Endothelial cell of umbilical vein (primary cell): Measurements from ENCODE around the gene SNCA. TPM values are rescaled to one million over a fixed set of nuclear protein-coding genes. Genes with fewer than 3 reads are reported as not detected.

Experiments used
- BruUV-seq: library from RNA; stranded (reverse); fragments of 400-500 nt; replicated peaks from 2 replicates; lab custom pipeline; 2021; lab: Mats Ljungman, UMichigan
- CTCF ChIA-PET: fragments of 300-600, 350-600 bp; sonication (Branson Sonifier 250); formaldehyde crosslinking; loops from one replicate; lab custom pipeline; 2021; ENCODE audit warnings: antibody characterized with exemption, inconsistent platforms; lab: Charles Lee
- POLR2A ChIA-PET: fragments of 300-600, 350-600 bp; sonication (Branson Sonifier 250); formaldehyde crosslinking; loops from one replicate; lab custom pipeline; 2021; ENCODE audit warnings: antibody characterized with exemption, inconsistent platforms; lab: Charles Lee
- DNase-seq: peaks from one replicate; pipeline ENCODE4 v3.0.0-alpha.2; 2011; ENCODE audit warnings: low read depth, low spot score
- FAIRE-seq: peaks from 2 replicates; lab custom pipeline; 2011; peaks lifted over from hg19 to GRCh38; lab: Jason Lieb, UNC
- H2AFZ ChIP-seq: 2 replicates; pipeline ENCODE4 v1.6.0; 2012; ENCODE audit warnings: low read depth, low read length, control low read depth, inconsistent platforms
- H3K27ac ChIP-seq: 2 replicates; pipeline ENCODE4 v1.5.1; 2011; ENCODE audit warnings: low read depth, mild to moderate bottlenecking, control low read depth, low read length, moderate library complexity; ENCODE audit not compliant: insufficient read depth
- H3K27me3 ChIP-seq, 2 experiments: 2 replicates each; pipeline versions ENCODE4 v1.6.0 to v1.6.1; 2011; ENCODE audit warnings: low read length in 2 of 2, mixed read lengths in 1 of 2; ENCODE audit not compliant: control insufficient read depth in 2 of 2, insufficient read depth in 2 of 2
- H3K36me3 ChIP-seq, 2 experiments: 2 replicates in 1 of 2; 3 replicates in 1 of 2; pipeline ENCODE4 v1.5.1; 2011; ENCODE audit warnings: low read length in 2 of 2, mild to moderate bottlenecking in 1 of 2, moderate library complexity in 1 of 2; ENCODE audit not compliant: control insufficient read depth in 2 of 2, insufficient read depth in 2 of 2; ENCODE audit errors: extremely low read depth in 1 of 2
- H3K4me1 ChIP-seq: 3 replicates; pipeline ENCODE4 v1.5.1; 2011; ENCODE audit warnings: mild to moderate bottlenecking, low read length; ENCODE audit not compliant: control insufficient read depth, insufficient read depth; ENCODE audit errors: extremely low read depth
- H3K4me2 ChIP-seq: 2 replicates; pipeline ENCODE4 v1.6.1; 2011; ENCODE audit warnings: low read length, control low read depth, mixed read lengths; ENCODE audit not compliant: insufficient read depth
- H3K4me3 ChIP-seq, 3 experiments: fragments of 200-600 bp in 1 of 3; sonication (generic), shearing (Covaris generic) in 1 of 3; replicated peaks in 1 of 3; 2 replicates each; pipeline ENCODE4 v1.5.1; 2011 to 2016; ENCODE audit warnings: control low read depth in 3 of 3, low read length in 3 of 3, mild to moderate bottlenecking in 2 of 3, inconsistent platforms in 1 of 3, low read depth in 1 of 3, moderate library complexity in 1 of 3; ENCODE audit not compliant: insufficient read depth in 1 of 3
- H3K79me2 ChIP-seq: 2 replicates; pipeline ENCODE4 v1.6.0; 2012; ENCODE audit warnings: low read length, inconsistent platforms; ENCODE audit not compliant: control insufficient read depth, insufficient read depth
- H3K9ac ChIP-seq: replicated peaks from 2 replicates; pipeline ENCODE3; 2011; ENCODE audit warnings: low read length, control low read depth; ENCODE audit not compliant: insufficient read depth; ENCODE audit errors: extremely low read depth
- H3K9me1 ChIP-seq: replicated peaks from 3 replicates; pipeline ENCODE4 v1.6.0; 2011; ENCODE audit warnings: mild to moderate bottlenecking, low read length; ENCODE audit not compliant: control insufficient read depth, insufficient read depth; ENCODE audit errors: extremely low read depth
- H3K9me3 ChIP-seq: replicated peaks from 2 replicates; pipeline ENCODE4 v1.5.1; 2012; ENCODE audit warnings: low read length, inconsistent platforms; ENCODE audit not compliant: control insufficient read depth, insufficient read depth
- H4K20me1 ChIP-seq: replicated peaks from 2 replicates; pipeline ENCODE3; 2011; ENCODE audit warnings: mild to moderate bottlenecking, low read length; ENCODE audit not compliant: control insufficient read depth, insufficient read depth; ENCODE audit errors: extremely low read depth
- CTCF ChIP-seq, 2 donors: IDR thresholded peaks; 1 replicate in 1 of 2; 2 replicates in 1 of 2; pipeline ENCODE4 v1.5.1; 2011; ENCODE audit warnings: low read length in 2 of 2, mild to moderate bottlenecking in 2 of 2, moderate library complexity in 2 of 2, control low read depth in 1 of 2, inconsistent platforms in 1 of 2, low read depth in 1 of 2; ENCODE audit not compliant: insufficient read depth in 1 of 2; ENCODE audit errors: extremely low read depth in 1 of 2
- EZH2 ChIP-seq: IDR thresholded peaks from 2 replicates; pipeline ENCODE4 v1.6.1; 2012; ENCODE audit warnings: borderline replicate concordance, low read depth, mild to moderate bottlenecking, moderate library complexity, low read length, inconsistent platforms; ENCODE audit not compliant: severe bottlenecking
- FOS ChIP-seq: IDR thresholded peaks from 2 replicates; pipeline ENCODE4 v1.6.1; 2011; ENCODE audit warnings: mild to moderate bottlenecking, low read length, moderate library complexity, borderline replicate concordance; ENCODE audit not compliant: insufficient read depth
- GATA2 ChIP-seq: IDR thresholded peaks from 2 replicates; pipeline ENCODE4 v1.7.0; 2011; ENCODE audit warnings: low read depth, mild to moderate bottlenecking, moderate library complexity, mixed read lengths, low read length; ENCODE audit not compliant: insufficient read length, insufficient read depth
- JUN ChIP-seq: IDR thresholded peaks from 2 replicates; pipeline ENCODE4 v1.6.1; 2011; ENCODE audit warnings: borderline replicate concordance, low read depth; ENCODE audit not compliant: insufficient read length, insufficient read depth
- MAX ChIP-seq: IDR thresholded peaks from 2 replicates; pipeline ENCODE4 v1.6.1; 2011; ENCODE audit not compliant: insufficient read depth, insufficient read length
- MYC ChIP-seq: IDR thresholded peaks from one replicate; pipeline ENCODE4 v1.6.1; 2011; ENCODE audit warnings: mild to moderate bottlenecking, low read depth, low read length
- POLR2A ChIP-seq: IDR thresholded peaks from 2 replicates; pipeline ENCODE4 v1.6.1; 2012; ENCODE audit warnings: low read depth, mild to moderate bottlenecking, control low read depth, low read length
- POLR2AphosphoS5 ChIP-seq: IDR thresholded peaks from 2 replicates; pipeline ENCODE4 v1.6.1; 2012; ENCODE audit warnings: low read depth, mild to moderate bottlenecking, control low read depth, low read length, moderate library complexity; ENCODE audit not compliant: insufficient read depth
- dilution Hi-C: fragments of 300-500 bp; cut with MboI; formaldehyde crosslinking; loops from one replicate; pipeline ENCODE4 v1.15.0; 2019; ENCODE audit warnings: low sequenced_read_pairs; ENCODE audit not compliant: extremely low pct_ligation_motif_present
- intact Hi-C: fragments of 100-400 bp; cut with micrococcal nuclease; formaldehyde crosslinking; loops from one replicate; pipeline ENCODE4 v1.10.0; 2022
- polyA plus RNA-seq, 4 experiments: library from polyadenylated mRNA; depleted of rRNA in 3 of 4; stranded (reverse) in 3 of 4; unstranded in 1 of 4; fragments of >200 nt; gene quantifications; 2 replicates each; pipeline versions ENCODE4 v1.2.1 to v1.2.3, GENCODE V29; 2011 to 2012; ENCODE audit warnings: missing spikeins in 1 of 4
- total RNA-seq: library from RNA; stranded (reverse); gene quantifications from 2 replicates; pipeline ENCODE4 v1.2.3, GENCODE V29; 2021

The SNCA gene
- total and polyA plus RNA-seq, 2 donors (not counting 3 experiments of a cell fraction or from before 2014, with no cell fraction given): 76.8 to 116 TPM

- no TSS peak for BruUV-seq
These were observed 109.7 kb downstream of the SNCA start for GRCh38 chr4:89727238-89727637.

More at GRCh38 chr4:89727238-89727637, 109.7 kb downstream of the SNCA start:
- Histone ChIP-seq H3K27ac (no peak overlapping the region), H3K79me2 (no peaks in the 10 kb centered on the region), H3K9me1 (no peaks in the 10 kb centered on the region), H3K4me3 (no peak overlapping the region), H3K36me3 (peaks cover 3 to 11% of the 10 kb centered on the region in 2 experiments), H2AFZ (no peak overlapping the region), H3K4me1 (peaks cover 28% of the 10 kb centered on the region), H4K20me1 (no peaks in the 10 kb centered on the region), H3K4me2 (no peak overlapping the region), H3K9ac (no peak overlapping the region), H3K27me3 (no peaks in the 10 kb centered on the region), H3K9me3 (no peaks in the 10 kb centered on the region)
- FAIRE-seq (no peak), DNase-seq (no peak)
- POLR2A ChIA-PET: no interaction called here
- dilution Hi-C loops (no loop called here), intact Hi-C loops (loop anchor here (10.0 kb wide), 1 partner anchor 168 kb away; the partner anchor contains the start of gene MMRN1)
- CTCF ChIA-PET: interaction anchor here (0.7 kb wide), 1 partner anchor 30 kb away, joined by 3 read pairs; no protein-coding TSS in a partner anchor
- TF ChIP-seq POLR2A (no peak), CTCF (IDR thresholded peaks at IDR 0.05; ENCODE audit: extremely low read depth in 1 of 2, insufficient read depth in 1 of 2, low read depth in 1 of 2, low read length in 2 of 2) (no peak), GATA2 (no peak), MAX (no peak), JUN (no peak), FOS (no peak), POLR2AphosphoS5 (no peak), MYC (no peak), EZH2 (no peak)
